ENCODE results near the gene DEDD.

DEDD gene, protein sequence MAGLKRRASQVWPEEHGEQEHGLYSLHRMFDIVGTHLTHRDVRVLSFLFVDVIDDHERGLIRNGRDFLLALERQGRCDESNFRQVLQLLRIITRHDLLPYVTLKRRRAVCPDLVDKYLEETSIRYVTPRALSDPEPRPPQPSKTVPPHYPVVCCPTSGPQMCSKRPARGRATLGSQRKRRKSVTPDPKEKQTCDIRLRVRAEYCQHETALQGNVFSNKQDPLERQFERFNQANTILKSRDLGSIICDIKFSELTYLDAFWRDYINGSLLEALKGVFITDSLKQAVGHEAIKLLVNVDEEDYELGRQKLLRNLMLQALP

DNA sequence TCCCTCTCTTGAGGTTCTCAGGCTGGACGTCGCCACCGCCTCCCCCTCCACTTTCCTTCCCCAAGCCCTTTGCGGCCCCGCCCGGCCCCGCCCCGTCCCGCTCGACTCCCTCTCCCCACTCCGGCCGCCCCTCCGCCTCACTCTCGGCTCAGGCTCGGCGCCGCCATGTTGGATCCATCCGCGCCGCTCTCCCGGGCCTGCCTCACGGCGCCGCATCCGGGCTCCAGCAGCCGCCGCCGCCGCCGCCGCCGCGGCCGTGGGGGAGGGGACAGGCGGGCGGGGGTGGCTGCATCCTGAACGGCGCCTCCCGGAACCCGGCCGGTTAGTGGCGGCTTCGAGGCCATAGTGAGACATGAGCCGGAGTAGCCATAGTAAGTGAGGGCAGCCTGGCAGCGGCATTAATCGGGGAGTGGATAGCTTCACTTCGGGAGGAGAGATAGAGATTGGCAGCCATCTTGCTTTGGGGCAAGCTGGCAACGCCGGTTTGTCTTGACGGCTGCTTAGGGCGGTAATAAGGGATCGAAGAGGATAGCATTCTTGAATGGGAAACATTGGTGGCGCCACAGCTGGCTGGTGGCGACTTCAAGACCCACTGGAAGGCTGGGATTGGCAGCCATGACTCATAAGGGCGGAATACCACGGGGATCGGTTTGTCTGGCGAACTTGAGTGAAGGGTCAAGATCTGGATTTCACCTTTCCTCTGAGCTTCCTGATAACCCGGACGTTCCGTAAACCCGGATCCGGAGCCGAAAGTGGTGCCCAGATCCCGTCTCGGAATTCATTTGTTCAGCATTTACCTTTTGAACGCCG, at the start of gene DEDD:
Gene DEDD, minus strand, starts transcription at position 258 of the 810 bp plus-strand sequence. CDS start 8,205 bp downstream, outside the sequence.
- Mint-ChIP-seq H3K27me3 (no peaks in the 10 kb centered on the region), H3K9me3 (no peaks in the 10 kb centered on the region), H3K4me1 (peaks cover 49% of the 10 kb centered on the region), H3K4me3 (no peak within 1 kb of the TSS), H3K27ac (peak within 1 kb of the TSS; percentile 4 to 85)
- DNase-seq = peak; percentile 87 to 94
- ATAC-seq = peak; percentile 96

DNA sequence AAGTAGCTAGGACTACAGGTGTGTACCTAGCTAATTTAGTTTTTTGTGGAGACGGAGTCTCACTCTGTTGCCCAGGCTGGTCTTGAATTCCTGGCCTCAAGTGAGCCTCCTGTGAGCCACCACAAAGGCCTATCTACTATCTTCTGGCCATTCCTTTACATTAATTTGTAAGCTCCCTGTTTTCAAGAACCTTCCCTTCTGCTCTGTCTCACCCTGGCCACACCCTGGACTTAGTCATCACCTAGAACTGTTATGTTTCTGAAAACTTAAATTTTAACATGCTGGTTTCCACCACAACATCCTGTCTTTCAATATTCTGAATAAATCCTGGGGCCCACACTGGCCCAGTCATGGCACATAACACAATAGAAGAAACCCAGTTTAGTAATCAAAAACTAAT, 49.7 kb upstream of the DEDD start:
- Mint-ChIP-seq H3K27ac (peak overlapping the region; percentile 96 to 98), H3K9me3 (peaks cover 0 to 4% of the 10 kb centered on the region in 2 donors), H3K4me3 (peak overlapping the region; percentile 48 to 77), H3K4me1 (peaks cover 88% of the 10 kb centered on the region), H3K27me3 (no peaks in the 10 kb centered on the region)
- ATAC-seq (peak; percentile 82), DNase-seq (peak; percentile 58 to 77)

- H3K27me3 Mint-ChIP-seq = no peaks in the 10 kb centered on the region
- DNase-seq = no peak
- H3K27ac Mint-ChIP-seq = peak overlapping the region in 1 of 2 donors; percentile 43
- H3K4me1 Mint-ChIP-seq = peaks cover 83% of the 10 kb centered on the region
- no peak for ATAC-seq
- no peak overlapping the region for H3K4me3 Mint-ChIP-seq
- no peaks in the 10 kb centered on the region for H3K9me3 Mint-ChIP-seq
Measured at GRCh38 chr1:161180639-161181038, 48.2 kb upstream of the DEDD start.

DNA sequence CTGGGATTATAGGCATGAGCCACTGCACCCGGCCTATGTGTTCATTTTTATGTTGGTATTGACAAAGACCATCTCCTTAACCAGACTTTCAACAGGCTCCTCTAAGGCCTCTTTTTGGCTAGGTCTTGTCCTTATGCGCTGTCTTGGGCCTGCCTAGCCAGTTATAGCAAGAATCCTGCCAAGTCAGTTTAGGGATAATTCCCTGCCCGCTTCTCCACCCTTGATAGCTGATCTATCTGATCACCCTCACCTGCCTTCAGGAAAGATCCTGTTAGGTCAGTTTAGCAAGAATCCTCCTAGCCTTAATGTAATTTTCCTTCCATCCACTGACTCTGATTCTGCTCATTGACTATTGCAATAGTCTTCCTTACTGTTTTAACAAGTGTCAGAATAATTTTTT, 47.2 kb upstream of the DEDD start:
- Mint-ChIP-seq H3K4me1 (peaks cover 83% of the 10 kb centered on the region), H3K27me3 (no peaks in the 10 kb centered on the region), H3K27ac (no peak overlapping the region), H3K4me3 (no peak overlapping the region), H3K9me3 (no peaks in the 10 kb centered on the region)
- ATAC-seq = no peak
- no peak for DNase-seq

DNA sequence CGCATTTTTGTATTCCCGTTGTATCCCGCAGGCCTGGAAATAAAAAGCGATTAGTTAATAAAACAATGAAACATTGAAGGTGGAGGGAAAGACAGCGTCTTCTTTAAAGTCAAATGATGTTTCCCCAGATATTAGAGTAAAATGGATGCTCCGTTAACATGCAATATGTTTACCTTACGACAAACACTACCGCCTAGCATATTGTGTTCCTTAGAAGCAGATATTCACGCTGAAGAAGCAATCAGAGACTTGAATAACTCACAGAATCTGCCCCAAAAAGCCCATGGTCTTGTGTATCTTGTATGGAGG, 45.4 kb upstream of the DEDD start:
- Mint-ChIP-seq H3K4me3 (peak overlapping the region; percentile 89 to 94), H3K9me3 (no peaks in the 10 kb centered on the region), H3K27me3 (no peaks in the 10 kb centered on the region), H3K27ac (peak overlapping the region; percentile 99), H3K4me1 (peaks cover 83% of the 10 kb centered on the region)
- no peak for ATAC-seq
- DNase-seq = no peak

DNA sequence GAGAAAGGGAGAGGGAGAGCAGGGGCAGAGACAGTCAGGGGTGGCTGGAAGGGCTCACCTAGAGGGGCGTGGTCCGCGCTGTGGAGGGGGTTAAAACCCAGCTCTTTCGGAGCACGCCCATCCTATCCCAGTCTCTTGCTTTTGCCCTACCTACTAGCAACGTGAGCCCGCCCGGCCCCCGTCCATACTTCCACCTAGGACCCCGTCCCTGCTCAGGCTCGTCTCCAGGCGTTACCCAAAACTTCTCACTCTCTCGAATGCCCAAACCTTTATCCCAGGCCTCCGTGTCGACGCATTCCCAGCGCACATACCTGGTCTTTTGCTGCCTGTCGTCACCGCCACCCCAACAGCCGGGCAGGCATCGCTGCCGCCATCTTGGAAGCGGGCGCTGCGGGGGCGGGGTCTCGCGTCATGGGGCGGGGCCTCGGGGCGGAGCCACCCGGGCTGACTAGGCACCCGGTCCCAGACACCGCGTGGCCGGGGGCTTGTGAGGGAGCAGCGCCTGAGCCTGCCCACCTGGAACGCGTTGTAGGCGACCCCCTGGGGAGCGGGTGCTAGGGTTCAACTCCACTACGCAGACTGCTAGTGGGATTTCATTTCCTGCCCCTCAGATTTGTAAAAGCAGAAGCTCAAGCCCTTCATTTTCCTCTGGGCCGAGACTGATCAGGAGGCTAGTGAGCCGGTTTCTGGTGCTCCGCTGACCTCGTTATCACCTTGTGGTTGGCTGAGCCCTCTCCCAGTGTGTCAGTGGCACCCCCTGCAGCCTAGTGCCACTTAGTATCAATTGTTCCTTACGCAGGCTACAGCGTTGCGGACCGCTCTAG, 44.9 kb upstream of the DEDD start, which contains the start of gene B4GALT3:
Gene B4GALT3, minus strand, starts transcription at position 396 of the 824 bp plus-strand sequence. CDS start 1,447 bp downstream, outside the sequence.
- peak; percentile 91 to 95 for DNase-seq
- Mint-ChIP-seq H3K4me1 (peaks cover 83% of the 10 kb centered on the region), H3K27ac (peak within 1 kb of the TSS; percentile 99), H3K4me3 (peak within 1 kb of the TSS; percentile 89 to 94), H3K27me3 (no peaks in the 10 kb centered on the region), H3K9me3 (no peaks in the 10 kb centered on the region)
- ATAC-seq = peak; percentile 87

DNA sequence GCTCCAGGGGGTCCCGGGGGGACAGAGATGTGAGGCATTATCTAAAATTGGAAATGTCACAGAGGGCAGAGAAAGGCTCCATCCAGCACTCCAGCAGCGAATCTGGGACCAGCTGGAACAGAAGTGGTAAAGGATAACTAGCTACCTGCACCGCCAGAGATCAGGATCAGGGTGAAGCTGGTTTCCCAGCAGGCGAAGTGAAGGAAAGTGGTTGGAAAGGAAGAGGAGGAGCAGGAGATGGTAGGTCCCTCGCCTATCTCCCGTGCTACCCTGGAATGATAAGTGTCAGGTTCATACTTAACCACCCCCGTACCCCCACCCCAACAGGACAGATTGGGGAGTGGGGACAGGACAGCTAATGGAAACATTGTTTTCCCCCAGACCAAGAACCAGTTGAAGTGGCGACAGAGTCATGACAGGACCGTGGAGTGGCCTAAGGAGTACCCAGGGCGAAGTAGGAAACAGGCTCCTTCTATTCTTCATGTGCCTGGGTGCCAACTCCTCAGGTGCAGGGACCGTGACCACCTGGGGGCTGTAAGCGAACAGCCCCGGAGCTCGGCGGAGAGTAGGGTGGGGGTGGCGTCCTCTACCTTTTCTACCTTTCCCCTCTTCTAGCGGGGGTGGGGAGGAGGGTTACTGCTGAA, 44.1 kb upstream of the DEDD start:
- no peaks in the 10 kb centered on the region for H3K27me3 Mint-ChIP-seq
- ATAC-seq (no peak), DNase-seq (no peak)
- H3K9me3 Mint-ChIP-seq = no peaks in the 10 kb centered on the region
- H3K4me3 Mint-ChIP-seq = peak overlapping the region; percentile 89 to 94
- peak overlapping the region; percentile 99 for H3K27ac Mint-ChIP-seq
- peaks cover 83% of the 10 kb centered on the region for H3K4me1 Mint-ChIP-seq

- no peaks in the 10 kb centered on the region for H3K27me3 Mint-ChIP-seq
- H3K9me3 Mint-ChIP-seq = no peaks in the 10 kb centered on the region
- no peak for DNase-seq
- peak overlapping the region; percentile 89 to 94 for H3K4me3 Mint-ChIP-seq
- H3K27ac Mint-ChIP-seq = peak overlapping the region; percentile 85 to 99
- no peak for ATAC-seq
- peaks cover 84% of the 10 kb centered on the region for H3K4me1 Mint-ChIP-seq
Measured at GRCh38 chr1:161175771-161176453, 43.4 kb upstream of the DEDD start.

GRCh38 chr1:161174911-161175310, 42.4 kb upstream of the DEDD start:
- peaks cover 75% of the 10 kb centered on the region for H3K4me1 Mint-ChIP-seq
- peak overlapping the region in 1 of 2 donors; percentile 53 for H3K4me3 Mint-ChIP-seq

GRCh38 chr1:161173711-161174110, 41.2 kb upstream of the DEDD start:
- no peaks in the 10 kb centered on the region for H3K9me3 Mint-ChIP-seq

More at GRCh38 chr1:161174911-161175310, 42.4 kb upstream of the DEDD start:
- Mint-ChIP-seq H3K9me3 (no peaks in the 10 kb centered on the region), H3K27me3 (no peaks in the 10 kb centered on the region), H3K27ac (no peak overlapping the region)
- DNase-seq = no peak
- ATAC-seq = no peak

DNA sequence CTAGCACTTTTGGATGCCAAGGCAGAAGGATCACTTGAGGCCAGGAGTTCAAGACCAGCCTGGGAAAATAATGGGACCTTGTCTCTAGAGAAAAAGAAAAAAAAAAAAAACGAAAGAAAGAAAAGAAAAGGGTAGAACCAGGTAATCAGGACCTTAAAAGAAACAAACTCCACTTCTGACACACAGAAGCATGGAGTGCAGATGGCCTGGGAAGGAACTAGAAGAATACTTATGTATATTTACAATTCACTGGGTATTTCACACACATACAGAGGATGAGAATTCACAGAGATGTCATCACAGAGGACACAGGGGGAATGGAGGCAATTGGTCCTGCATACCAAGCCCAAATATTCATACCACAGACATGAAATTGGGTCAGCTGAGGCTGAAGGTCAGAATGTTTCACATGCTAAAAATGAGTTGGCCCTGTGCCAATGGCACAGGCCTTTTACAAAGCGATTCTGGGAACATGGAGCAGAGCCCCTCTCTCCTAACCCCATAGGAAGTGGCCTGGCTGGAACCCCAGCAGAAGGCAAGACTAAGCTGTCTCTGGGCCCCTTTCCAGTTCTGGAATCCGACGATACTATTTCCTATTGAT, 40.4 kb upstream of the DEDD start:
- no peaks in the 10 kb centered on the region for H3K27me3 Mint-ChIP-seq
- no peaks in the 10 kb centered on the region for H3K9me3 Mint-ChIP-seq
- ATAC-seq (no peak), DNase-seq (no peak)
- H3K4me3 Mint-ChIP-seq = no peak overlapping the region
- peak overlapping the region; percentile 60 to 72 for H3K27ac Mint-ChIP-seq
- H3K4me1 Mint-ChIP-seq = peaks cover 73% of the 10 kb centered on the region

More at GRCh38 chr1:161173711-161174110, 41.2 kb upstream of the DEDD start:
- Mint-ChIP-seq H3K27ac (peak overlapping the region in 1 of 2 donors; percentile 71), H3K4me1 (peaks cover 74% of the 10 kb centered on the region), H3K27me3 (no peaks in the 10 kb centered on the region), H3K4me3 (no peak overlapping the region)
- no peak for ATAC-seq
- DNase-seq = no peak

DNA sequence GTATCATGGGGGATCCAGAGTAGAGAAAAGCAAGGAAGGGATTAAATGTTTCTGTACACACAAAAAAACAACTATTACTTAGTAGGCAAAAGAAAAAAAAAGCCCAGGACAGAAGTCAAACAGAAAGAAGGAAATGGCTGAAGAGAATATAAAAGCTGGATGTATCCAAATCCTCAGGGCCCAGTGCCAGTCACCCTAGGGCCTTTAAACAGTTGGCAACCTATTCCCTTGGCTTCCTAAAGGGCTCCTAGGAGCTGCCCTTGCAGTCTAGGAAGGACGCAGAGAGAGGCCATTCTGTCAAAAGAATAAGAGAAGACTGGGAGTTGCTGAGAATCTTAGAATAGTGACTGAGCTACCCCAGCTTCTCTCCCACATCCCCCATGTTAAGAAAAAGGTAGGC, 39.9 kb upstream of the DEDD start:
- Mint-ChIP-seq H3K27ac (peak overlapping the region; percentile 60 to 72), H3K27me3 (no peaks in the 10 kb centered on the region), H3K4me3 (no peak overlapping the region), H3K9me3 (no peaks in the 10 kb centered on the region), H3K4me1 (peaks cover 73% of the 10 kb centered on the region)
- ATAC-seq (no peak), DNase-seq (no peak)

- H3K9me3 Mint-ChIP-seq = no peaks in the 10 kb centered on the region
- no peaks in the 10 kb centered on the region for H3K27me3 Mint-ChIP-seq
- no peak overlapping the region for H3K4me3 Mint-ChIP-seq
- peaks cover 80% of the 10 kb centered on the region for H3K4me1 Mint-ChIP-seq
- H3K27ac Mint-ChIP-seq = no peak overlapping the region
- no peak for DNase-seq
- no peak for ATAC-seq
Measured at GRCh38 chr1:161171696-161172095, 39.2 kb upstream of the DEDD start.

- H3K4me3 Mint-ChIP-seq = no peak overlapping the region
- no peak for DNase-seq
- peaks cover 75% of the 10 kb centered on the region for H3K4me1 Mint-ChIP-seq
- H3K27ac Mint-ChIP-seq = peak overlapping the region; percentile 9 to 93
- H3K9me3 Mint-ChIP-seq = no peaks in the 10 kb centered on the region
- ATAC-seq = no peak
- H3K27me3 Mint-ChIP-seq = no peaks in the 10 kb centered on the region
Measured at GRCh38 chr1:161171191-161171590, 38.7 kb upstream of the DEDD start.
